ENCODE data around the gene SYT13.

The SYT13 gene

GRCh38 chr11:45233804-45234170 is 52.4 kb downstream of the SYT13 start:
- POLR2A ChIA-PET (ENCODE audit: low non-redundant PET) = no interaction called here
- CTCF ChIA-PET = interaction anchor here (0.6 to 1.9 kb wide), 13 partner anchors 9 to 684 kb away, joined by 3 to 7 read pairs (median 3); partner anchors contain the start of gene PEX16

GRCh38 chr11:45233121-45233803 is 52.9 kb downstream of the SYT13 start:
- peak; percentile 79 for DNase-seq (ENCODE audit: low spot score)
- ChIA-PET CTCF (interaction anchor here (0.6 to 1.9 kb wide), 13 partner anchors 9 to 685 kb away, joined by 3 to 7 read pairs (median 4); partner anchors contain the start of gene PEX16), POLR2A (ENCODE audit: low non-redundant PET) (no interaction called here)
- H3K27ac ChIP-seq = no peak overlapping the region
- peak; percentile 86 for TF ChIP-seq CTCF (conservative IDR thresholded peaks at IDR 0.05; ENCODE audit: low read depth)

More at GRCh38 chr11:45233804-45234170, 52.4 kb downstream of the SYT13 start:
- DNase-seq (ENCODE audit: low spot score) = no peak
- peak; percentile 44 for TF ChIP-seq CTCF (conservative IDR thresholded peaks at IDR 0.05; ENCODE audit: low read depth)
- no peak overlapping the region for H3K27ac ChIP-seq

- no peak for DNase-seq (ENCODE audit: low spot score)
- no peak overlapping the region for H3K27ac ChIP-seq
- TF ChIP-seq CTCF (conservative IDR thresholded peaks at IDR 0.05; ENCODE audit: low read depth) = no peak
- ChIA-PET CTCF (interaction anchor here (0.6 to 1.9 kb wide), 4 partner anchors 8 to 125 kb away, joined by 3 to 7 read pairs (median 5); no protein-coding TSS in a partner anchor), POLR2A (ENCODE audit: low non-redundant PET) (no interaction called here)
Measured at GRCh38 chr11:45232341-45233080, 53.6 kb downstream of the SYT13 start.

- no peak for DNase-seq (ENCODE audit: low spot score)
- CTCF ChIA-PET = no interaction called here
- POLR2A ChIA-PET (ENCODE audit: low non-redundant PET) = no interaction called here
- TF ChIP-seq CTCF (conservative IDR thresholded peaks at IDR 0.05; ENCODE audit: low read depth) = no peak
- no peak overlapping the region for H3K27ac ChIP-seq
Measured at GRCh38 chr11:45229401-45230020, 56.6 kb downstream of the SYT13 start.

- H3K27ac ChIP-seq = no peak overlapping the region
- CTCF ChIA-PET = no interaction called here
- POLR2A ChIA-PET (ENCODE audit: low non-redundant PET) = no interaction called here
- TF ChIP-seq CTCF (conservative IDR thresholded peaks at IDR 0.05; ENCODE audit: low read depth) = no peak
- no peak for DNase-seq (ENCODE audit: low spot score)
Measured at GRCh38 chr11:45227836-45228235, 58.3 kb downstream of the SYT13 start.

GRCh38 chr11:45226901-45227300 is 59.2 kb downstream of the SYT13 start:
- no peak for TF ChIP-seq CTCF (conservative IDR thresholded peaks at IDR 0.05; ENCODE audit: low read depth)
- POLR2A ChIA-PET (ENCODE audit: low non-redundant PET) = no interaction called here
- DNase-seq (ENCODE audit: low spot score) = no peak
- H3K27ac ChIP-seq = no peak overlapping the region
- CTCF ChIA-PET = no interaction called here
